ENCODE results near the gene FBXL13. TPM values are rescaled to one million over a fixed set of nuclear protein-coding genes. Genes with fewer than 3 reads are reported as not detected.

The FBXL13 gene
- total RNA-seq, 1 donor from 2014 or later = 2.1 TPM

DNA sequence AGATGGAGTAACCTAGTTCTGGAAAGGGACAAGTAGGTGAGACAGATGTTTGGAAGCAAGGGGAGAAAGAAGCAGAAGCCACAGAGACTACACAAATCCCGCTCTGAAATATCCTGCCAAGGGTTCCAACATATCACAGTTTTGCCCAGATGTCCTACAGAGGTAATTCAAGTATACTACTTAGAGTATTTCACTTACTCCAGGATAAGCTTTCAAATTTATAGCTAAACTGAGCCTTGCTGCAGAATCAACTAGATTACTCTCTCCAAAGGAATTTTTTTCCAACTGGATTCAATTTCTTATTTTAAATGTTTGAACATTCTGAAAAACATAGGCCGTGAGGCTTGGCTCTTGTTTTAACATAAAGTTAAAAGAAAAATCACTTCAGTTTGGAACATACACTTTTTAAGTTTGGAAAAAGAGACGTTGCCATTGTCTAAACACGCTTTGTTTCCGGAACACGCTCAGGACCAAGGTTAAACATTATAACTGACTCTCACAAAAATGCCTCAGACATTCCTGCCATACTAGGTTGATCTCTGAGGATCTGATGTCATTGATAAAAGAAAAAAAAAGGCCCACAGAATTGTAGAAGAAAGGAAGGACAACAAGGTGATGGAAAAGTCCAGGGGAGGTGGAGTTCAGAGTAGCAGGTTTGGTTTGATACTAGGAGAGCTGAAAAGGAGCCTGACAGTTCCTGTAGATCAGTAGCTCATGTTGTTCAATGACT is 251.0 kb downstream of the FBXL13 start:
- Mint-ChIP-seq H3K36me3 (ENCODE audit: low read depth) (peaks cover 7% of the 10 kb centered on the region), H3K9me3 (no peaks in the 10 kb centered on the region), H3K4me1 (peaks cover 8% of the 10 kb centered on the region), H3K27me3 (ENCODE audit: low read depth) (no peaks in the 10 kb centered on the region), H3K4me3 (no peak overlapping the region), H3K27ac (ENCODE audit: unreplicated experiment) (no peak overlapping the region)
- DNase-seq (ENCODE audit: low read depth, low spot score) = no peak
- TF ChIP-seq, protein P1, sequence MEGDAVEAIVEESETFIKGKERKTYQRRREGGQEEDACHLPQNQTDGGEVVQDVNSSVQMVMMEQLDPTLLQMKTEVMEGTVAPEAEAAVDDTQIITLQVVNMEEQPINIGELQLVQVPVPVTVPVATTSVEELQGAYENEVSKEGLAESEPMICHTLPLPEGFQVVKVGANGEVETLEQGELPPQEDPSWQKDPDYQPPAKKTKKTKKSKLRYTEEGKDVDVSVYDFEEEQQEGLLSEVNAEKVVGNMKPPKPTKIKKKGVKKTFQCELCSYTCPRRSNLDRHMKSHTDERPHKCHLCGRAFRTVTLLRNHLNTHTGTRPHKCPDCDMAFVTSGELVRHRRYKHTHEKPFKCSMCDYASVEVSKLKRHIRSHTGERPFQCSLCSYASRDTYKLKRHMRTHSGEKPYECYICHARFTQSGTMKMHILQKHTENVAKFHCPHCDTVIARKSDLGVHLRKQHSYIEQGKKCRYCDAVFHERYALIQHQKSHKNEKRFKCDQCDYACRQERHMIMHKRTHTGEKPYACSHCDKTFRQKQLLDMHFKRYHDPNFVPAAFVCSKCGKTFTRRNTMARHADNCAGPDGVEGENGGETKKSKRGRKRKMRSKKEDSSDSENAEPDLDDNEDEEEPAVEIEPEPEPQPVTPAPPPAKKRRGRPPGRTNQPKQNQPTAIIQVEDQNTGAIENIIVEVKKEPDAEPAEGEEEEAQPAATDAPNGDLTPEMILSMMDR (conservative IDR thresholded peaks at IDR 0.05) = no peak

DNA sequence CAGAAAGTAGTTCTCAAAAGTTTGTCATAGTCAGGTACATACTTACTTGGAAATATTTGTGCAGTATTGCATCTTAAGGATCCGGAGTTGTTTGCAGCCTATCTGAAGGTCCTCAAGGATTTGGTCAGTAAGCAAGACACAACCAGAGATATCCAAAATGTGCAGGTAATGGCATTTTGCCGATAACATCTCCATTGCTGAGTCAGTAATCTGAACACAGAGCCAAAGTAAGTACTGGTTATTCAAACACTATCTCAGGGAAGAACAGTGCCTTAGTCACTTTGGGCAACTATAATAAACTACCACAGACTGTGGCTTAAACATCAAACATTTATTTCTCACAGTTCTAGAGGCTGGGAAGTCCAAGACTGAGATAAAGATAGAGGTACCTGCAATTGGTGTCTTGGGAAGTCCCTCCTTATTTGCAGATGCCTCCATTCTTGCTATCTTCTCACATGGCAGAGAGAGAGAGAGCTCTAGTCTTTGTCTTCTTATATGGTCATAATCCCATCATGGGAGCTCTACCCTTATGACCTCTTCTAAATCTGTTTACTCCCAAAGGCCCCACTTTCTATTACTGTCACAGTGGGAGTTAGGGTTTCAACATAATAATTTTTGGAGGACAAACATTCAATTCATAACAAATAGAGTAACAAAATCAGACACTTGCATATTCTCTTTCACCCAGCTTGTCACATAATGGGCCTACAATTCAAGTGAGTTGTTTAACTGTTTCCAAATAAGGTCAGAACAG is 252.4 kb downstream of the FBXL13 start:
- no peaks in the 10 kb centered on the region for H3K27me3 Mint-ChIP-seq (ENCODE audit: low read depth)
- peaks cover 4% of the 10 kb centered on the region for H3K36me3 Mint-ChIP-seq (ENCODE audit: low read depth)
- TF ChIP-seq, protein P1 (conservative IDR thresholded peaks at IDR 0.05) = no peak
- H3K4me3 Mint-ChIP-seq = no peak overlapping the region
- no peaks in the 10 kb centered on the region for H3K9me3 Mint-ChIP-seq
- no peak for DNase-seq (ENCODE audit: low read depth, low spot score)
- no peak overlapping the region for H3K27ac Mint-ChIP-seq (ENCODE audit: unreplicated experiment)
- peaks cover 8% of the 10 kb centered on the region for H3K4me1 Mint-ChIP-seq

DNA sequence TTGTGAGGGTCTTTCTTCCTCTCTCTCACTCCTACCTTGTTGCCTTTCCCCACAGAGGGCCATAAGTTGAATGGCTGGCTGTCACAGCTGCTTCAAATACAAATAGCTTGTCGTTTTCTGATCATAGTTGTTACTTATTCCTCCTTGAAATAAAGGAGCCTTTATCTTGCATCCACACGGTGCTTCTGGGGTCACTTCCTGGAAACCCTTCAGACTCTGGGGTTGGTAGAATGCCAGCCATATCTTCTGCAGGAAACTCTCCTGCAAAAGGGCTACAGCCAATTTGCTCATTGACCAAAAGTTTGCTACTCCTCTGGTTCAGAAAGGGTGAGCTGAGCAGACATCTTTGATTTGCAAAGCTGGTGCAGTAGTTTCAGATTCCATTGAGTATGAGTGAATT is 255.4 kb downstream of the FBXL13 start:
- no peak for DNase-seq (ENCODE audit: low read depth, low spot score)
- no peaks in the 10 kb centered on the region for H3K27me3 Mint-ChIP-seq (ENCODE audit: low read depth)
- no peak overlapping the region for H3K27ac Mint-ChIP-seq (ENCODE audit: unreplicated experiment)
- peaks cover 8% of the 10 kb centered on the region for H3K4me1 Mint-ChIP-seq
- no peak overlapping the region for H3K4me3 Mint-ChIP-seq
- no peaks in the 10 kb centered on the region for H3K9me3 Mint-ChIP-seq
- peaks cover 2% of the 10 kb centered on the region for H3K36me3 Mint-ChIP-seq (ENCODE audit: low read depth)
- TF ChIP-seq, protein P1 (conservative IDR thresholded peaks at IDR 0.05) = no peak

DNA sequence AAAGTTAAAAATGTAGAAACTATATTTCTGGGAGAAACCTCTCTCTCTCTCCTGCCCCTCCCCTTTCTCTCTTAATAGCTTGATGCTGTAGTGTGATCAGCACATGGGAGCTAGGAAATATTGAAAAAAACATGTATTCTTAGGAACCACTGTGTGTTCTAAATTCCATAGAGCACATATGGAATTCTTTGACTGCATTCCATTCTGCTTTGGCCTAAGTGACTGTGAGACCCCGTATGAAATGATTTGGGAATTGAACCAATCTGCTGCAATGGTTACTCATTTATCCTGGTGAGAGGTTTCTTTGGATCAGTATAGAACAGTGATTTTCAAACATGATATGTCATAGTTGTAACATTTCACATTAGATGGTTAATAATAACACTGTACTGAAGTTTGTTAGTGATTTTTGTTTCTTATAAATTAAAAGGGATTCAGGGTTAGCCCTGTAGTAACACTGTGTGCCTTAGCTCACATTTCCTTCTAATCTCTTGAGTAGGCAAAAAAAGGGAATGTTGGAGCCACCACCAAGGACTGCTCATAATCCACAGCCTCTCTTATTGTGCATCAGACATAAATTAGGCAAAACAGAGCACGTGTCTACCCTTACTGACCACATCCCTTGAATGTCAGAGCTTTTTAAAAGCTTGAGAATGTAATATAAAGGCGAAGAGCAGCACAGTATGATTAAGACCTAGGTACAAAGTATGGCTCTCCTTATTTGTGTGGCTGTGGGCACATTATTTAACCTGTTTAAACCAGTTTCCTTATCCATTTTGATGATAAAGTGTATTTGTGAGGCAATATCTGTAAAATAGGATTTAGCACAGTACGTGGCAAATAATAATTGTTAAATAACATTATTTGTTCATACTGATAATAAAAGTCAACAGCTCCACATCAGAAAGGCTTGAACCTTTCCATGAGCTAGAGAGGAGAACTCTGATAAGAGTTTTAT is 256.7 kb downstream of the FBXL13 start:
- no peak overlapping the region for H3K27ac Mint-ChIP-seq (ENCODE audit: unreplicated experiment)
- TF ChIP-seq, protein P1 (conservative IDR thresholded peaks at IDR 0.05) = no peak
- no peak for DNase-seq (ENCODE audit: low read depth, low spot score)
- H3K36me3 Mint-ChIP-seq (ENCODE audit: low read depth) = peaks cover 2% of the 10 kb centered on the region
- H3K9me3 Mint-ChIP-seq = no peaks in the 10 kb centered on the region
- peaks cover 8% of the 10 kb centered on the region for H3K4me1 Mint-ChIP-seq
- no peak overlapping the region for H3K4me3 Mint-ChIP-seq
- no peaks in the 10 kb centered on the region for H3K27me3 Mint-ChIP-seq (ENCODE audit: low read depth)

DNA sequence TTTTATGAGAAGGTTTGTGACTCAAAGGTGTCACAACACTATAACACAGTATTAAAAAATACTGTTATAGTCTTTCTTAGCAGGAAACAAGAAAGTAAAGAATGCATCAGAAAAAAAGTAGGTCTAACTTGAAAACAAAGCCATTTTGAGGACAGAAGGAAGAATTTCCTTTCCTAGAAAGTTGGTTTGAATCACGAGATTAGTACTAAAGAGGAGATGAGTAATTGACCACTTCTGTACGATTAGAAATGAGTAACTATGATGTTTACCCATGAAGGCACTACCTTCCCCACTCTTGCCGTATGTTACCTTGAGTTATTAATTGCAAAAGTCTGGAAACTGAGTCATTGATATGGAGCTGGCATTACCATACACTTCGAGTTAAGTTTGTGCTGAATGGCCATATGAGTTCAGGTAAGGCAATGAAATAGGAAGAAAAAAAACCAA is 260.5 kb downstream of the FBXL13 start:
- no peak overlapping the region for H3K27ac Mint-ChIP-seq (ENCODE audit: unreplicated experiment)
- H3K27me3 Mint-ChIP-seq (ENCODE audit: low read depth) = no peaks in the 10 kb centered on the region
- H3K9me3 Mint-ChIP-seq = no peaks in the 10 kb centered on the region
- H3K36me3 Mint-ChIP-seq (ENCODE audit: low read depth) = peaks cover 5% of the 10 kb centered on the region
- TF ChIP-seq, protein P1 (conservative IDR thresholded peaks at IDR 0.05) = no peak
- H3K4me1 Mint-ChIP-seq = peaks cover 4% of the 10 kb centered on the region
- no peak for DNase-seq (ENCODE audit: low read depth, low spot score)
- no peak overlapping the region for H3K4me3 Mint-ChIP-seq
